CD4-positive, alpha-beta T cell (primary cell): ENCODE results near the gene HHATL. TPM values are rescaled to one million over a fixed set of nuclear protein-coding genes. Genes with fewer than 3 reads are reported as not detected.

Source experiments
- ATAC-seq: fragments of 200-7000 bp; cut with Tn5 transposase; one replicate; pipeline ENCODE4 v1.10.0; 2022; ENCODE audit warnings: mild to moderate bottlenecking; ENCODE audit not compliant: poor library complexity
- CTCF ChIA-PET: fragments of 350-600 bp; sonication (Branson Sonifier 250); formaldehyde crosslinking; loops from one replicate; lab custom pipeline; 2021; ENCODE audit warnings: antibody characterized with exemption, inconsistent platforms; lab: Charles Lee
- POLR2A ChIA-PET: fragments of 350-600 bp; sonication (Branson Sonifier 250); formaldehyde crosslinking; loops from one replicate; lab custom pipeline; 2021; ENCODE audit warnings: antibody characterized with exemption, inconsistent platforms; lab: Charles Lee
- DNase-seq, 14 experiments: peaks; one replicate each; pipeline ENCODE4 v3.0.0-alpha.2; 2013 to 2020; ENCODE audit warnings: mixed read lengths in 2 of 14
- H3K27ac ChIP-seq, 2 donors: one replicate each; pipeline versions ENCODE4 v1.5.1 to v1.7.0; 2013; ENCODE audit warnings: low read length in 2 of 2, low read depth in 1 of 2, mild to moderate bottlenecking in 1 of 2
- H3K27me3 ChIP-seq, 2 experiments: 1 replicate in 1 of 2; 2 replicates in 1 of 2; pipeline versions ENCODE4 v1.6.1 to v1.7.0; 2013; ENCODE audit warnings: low read length in 2 of 2, control low read depth in 1 of 2, mild to moderate bottlenecking in 1 of 2, moderate library complexity in 1 of 2; ENCODE audit not compliant: insufficient read depth in 2 of 2, control insufficient read depth in 1 of 2
- H3K36me3 ChIP-seq: one replicate; pipeline ENCODE4 v1.6.1; 2013; ENCODE audit warnings: low read length, control low read depth; ENCODE audit not compliant: insufficient read depth
- H3K4me1 ChIP-seq: one replicate; pipeline ENCODE4 v1.6.1; 2013; ENCODE audit warnings: low read length, control low read depth; ENCODE audit not compliant: insufficient read depth
- H3K4me3 ChIP-seq: one replicate; pipeline ENCODE4 v1.5.1; 2013; ENCODE audit warnings: mild to moderate bottlenecking, low read length, moderate library complexity
- H3K9me3 ChIP-seq, 2 experiments: 1 replicate in 1 of 2; 2 replicates in 1 of 2; pipeline versions ENCODE4 v1.6.1 to v1.7.0; 2013; ENCODE audit warnings: low read length in 2 of 2, mild to moderate bottlenecking in 2 of 2, control low read depth in 1 of 2, moderate library complexity in 1 of 2; ENCODE audit not compliant: control insufficient read depth in 1 of 2, insufficient read depth in 1 of 2
- H3K27ac Mint-ChIP-seq: one replicate; pipeline ENCODE4 v1.8.0; 2020; ENCODE audit warnings: mixed read lengths
- H3K27me3 Mint-ChIP-seq: one replicate; pipeline ENCODE4 v1.8.0; 2021; ENCODE audit warnings: mixed read lengths
- H3K36me3 Mint-ChIP-seq: one replicate; pipeline ENCODE4 v1.8.0; 2021; ENCODE audit warnings: low read depth, mixed read lengths
- H3K4me1 Mint-ChIP-seq: one replicate; pipeline ENCODE4 v1.8.0; 2021; ENCODE audit warnings: low read depth, mixed read lengths
- H3K4me3 Mint-ChIP-seq: one replicate; pipeline ENCODE4 v1.8.0; 2020; ENCODE audit warnings: mild to moderate bottlenecking, mixed read lengths
- H3K9me3 Mint-ChIP-seq: one replicate; pipeline ENCODE4 v1.8.0; 2020; ENCODE audit warnings: mixed read lengths
- CTCF ChIP-seq: fragments of 200-600 bp; IDR thresholded peaks from one replicate; pipeline ENCODE4 v1.8.0; 2022; ENCODE audit warnings: antibody characterized with exemption, mild to moderate bottlenecking
- intact Hi-C, 2 experiments: fragments of 100-400 bp; cut with DNase I in 1 of 2; cut with micrococcal nuclease in 1 of 2; formaldehyde crosslinking; loops; one replicate each; pipeline versions ENCODE4 v1.15.1 to v1.9.0; 2023 to 2025; cut with DNase I, micrococcal nuclease
- total RNA-seq, 174 experiments: library from RNA in 2 of 174; stranded (reverse) in 2 of 174; gene quantifications; one replicate each; pipeline ENCODE4 v1.2.3 and lab custom pipeline; 2021 to 2026

HHATL gene
- total RNA-seq, 2 experiments from 2014 or later = not detected

GRCh38 chr3:42651248-42652091 is 51.1 kb downstream of the HHATL start:
- TF ChIP-seq CTCF = no peak
- POLR2A ChIA-PET = interaction anchor here (1.4 kb wide), 1 partner anchor 15 kb away, joined by 3 read pairs; no protein-coding TSS in a partner anchor
- Histone ChIP-seq H3K27me3 (no peaks in the 10 kb centered on the region), H3K36me3 (peaks cover 20% of the 10 kb centered on the region), H3K9me3 (no peaks in the 10 kb centered on the region), H3K27ac (no peak overlapping the region), H3K4me1 (peaks cover 31% of the 10 kb centered on the region), H3K4me3 (no peak overlapping the region)
- CTCF ChIA-PET = interaction anchor here (1.1 kb wide), 1 partner anchor 60 kb away, joined by 3 read pairs; no protein-coding TSS in a partner anchor
- Mint-ChIP-seq H3K27me3 (no peaks in the 10 kb centered on the region), H3K36me3 (peaks cover 25% of the 10 kb centered on the region), H3K4me3 (peak overlapping the region; percentile 51), H3K27ac (no peak overlapping the region), H3K9me3 (no peaks in the 10 kb centered on the region), H3K4me1 (peaks cover 39% of the 10 kb centered on the region)
- DNase-seq = no peak
- ATAC-seq = no peak
- intact Hi-C loops = loop anchor here in 1 of 2 experiments (5.0 kb wide), 1 partner anchor 91 kb away; no protein-coding TSS in a partner anchor

GRCh38 chr3:42649783-42650182 is 52.8 kb downstream of the HHATL start:
- no peak for ATAC-seq
- Mint-ChIP-seq H3K9me3 (no peaks in the 10 kb centered on the region), H3K36me3 (peaks cover 39% of the 10 kb centered on the region), H3K27me3 (no peaks in the 10 kb centered on the region), H3K27ac (peak overlapping the region; percentile 46), H3K4me3 (no peak overlapping the region), H3K4me1 (peaks cover 35% of the 10 kb centered on the region)
- Histone ChIP-seq H3K36me3 (peaks cover 34% of the 10 kb centered on the region), H3K9me3 (no peaks in the 10 kb centered on the region), H3K27ac (no peak overlapping the region), H3K27me3 (no peaks in the 10 kb centered on the region), H3K4me3 (no peak overlapping the region), H3K4me1 (peaks cover 22% of the 10 kb centered on the region)
- intact Hi-C loops = loop anchor here in 1 of 2 experiments (5.0 kb wide), 2 partner anchors 37 to 93 kb away; no protein-coding TSS in a partner anchor
- no peak for TF ChIP-seq CTCF
- ChIA-PET CTCF (no interaction called here), POLR2A (no interaction called here)
- no peak for DNase-seq

- no peaks in the 10 kb centered on the region for H3K27me3 ChIP-seq
- no peak overlapping the region for H3K4me3 Mint-ChIP-seq
- CTCF ChIA-PET = interaction anchor here (2.2 kb wide), 1 partner anchor 12 kb away, joined by 5 read pairs; no protein-coding TSS in a partner anchor
- no peak overlapping the region for H3K4me3 ChIP-seq
- H3K36me3 ChIP-seq = peaks cover 42% of the 10 kb centered on the region
- ATAC-seq (no peak), DNase-seq (no peak)
- H3K9me3 Mint-ChIP-seq = no peaks in the 10 kb centered on the region
- H3K4me1 ChIP-seq = peaks cover 18% of the 10 kb centered on the region
- no peak overlapping the region for H3K27ac ChIP-seq
- H3K4me1 Mint-ChIP-seq = peaks cover 35% of the 10 kb centered on the region
- H3K9me3 ChIP-seq = no peaks in the 10 kb centered on the region
- peak overlapping the region; percentile 46 for H3K27ac Mint-ChIP-seq
- no peaks in the 10 kb centered on the region for H3K27me3 Mint-ChIP-seq
- POLR2A ChIA-PET = no interaction called here
- intact Hi-C loops = loop anchor here in 1 of 2 experiments (5.0 kb wide), 1 partner anchor 37 kb away; no protein-coding TSS in a partner anchor
- no peak for TF ChIP-seq CTCF
- peaks cover 45% of the 10 kb centered on the region for H3K36me3 Mint-ChIP-seq
Observed at GRCh38 chr3:42649006-42649405, 53.6 kb downstream of the HHATL start.
